Activated CD8-positive, alpha-beta memory T cell treated with anti-CD3 and anti-CD28 coated beads, Interleukin-2, amount 50 U/mL, for 24 hours (primary cell): Measurements from ENCODE around the gene NUP210.
A peak's percentile ranks its signal among the peaks of the same experiment; 100 is the strongest.

Source experiments
- DNase-seq: peaks from one replicate; pipeline ENCODE4 v3.0.0-alpha.2; 2020; ENCODE audit errors: extremely low read depth

NUP210 gene

DNA sequence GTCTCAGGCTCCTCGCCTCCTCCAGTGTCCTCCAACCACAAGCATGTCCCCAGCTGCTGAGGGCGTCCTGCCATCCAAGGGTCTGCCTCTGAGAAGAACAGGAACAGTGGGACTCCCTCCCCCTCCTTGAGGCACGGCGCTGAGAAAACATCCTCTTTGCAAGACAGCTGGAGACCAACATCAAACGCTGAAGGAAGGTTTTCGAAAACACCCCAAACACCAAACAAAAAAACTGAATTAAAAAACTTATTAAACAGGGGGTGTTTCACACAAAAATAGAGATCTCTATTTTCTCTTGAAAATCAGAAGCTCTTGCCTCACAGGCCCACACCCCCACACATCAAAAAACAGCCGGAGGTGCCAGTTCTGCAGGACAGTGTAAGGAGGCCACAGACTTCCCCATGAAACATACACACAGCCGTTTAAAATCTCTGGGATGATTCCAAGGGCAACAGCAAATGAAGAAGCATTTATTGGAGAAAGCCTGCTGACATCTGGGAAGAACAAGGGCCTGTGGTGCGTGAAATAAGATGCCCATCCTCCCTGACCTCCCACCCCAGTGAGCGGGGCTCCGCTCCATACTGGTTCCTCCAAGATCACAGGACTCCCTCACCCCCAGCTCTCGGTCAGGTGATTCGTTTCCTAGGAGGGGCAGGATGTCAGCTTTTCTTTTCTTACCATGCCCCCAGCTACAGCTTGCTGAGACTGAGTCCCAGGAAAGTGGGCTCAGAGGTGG lies 71.3 kb downstream of the NUP210 start:
- no peak for DNase-seq

DNA sequence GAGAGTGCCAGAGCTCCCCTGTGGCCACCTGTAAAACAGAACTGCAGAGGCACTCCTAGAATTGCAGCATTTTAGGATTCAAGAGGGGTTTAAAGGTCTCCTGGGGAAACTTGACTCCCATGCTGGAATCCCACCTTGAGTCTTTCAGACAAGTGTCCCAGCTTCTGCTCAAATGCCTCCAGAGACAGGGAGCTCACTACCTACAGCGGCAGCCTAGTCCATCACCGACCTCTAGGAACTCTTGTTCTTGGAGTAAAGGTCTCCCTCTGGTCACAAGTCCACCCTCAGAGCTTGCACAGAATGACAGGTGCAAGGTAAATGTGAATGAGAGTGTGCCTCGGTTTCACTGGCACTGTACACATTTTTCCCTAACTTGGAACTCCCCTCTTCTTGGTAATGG lies 72.0 kb downstream of the NUP210 start:
- no peak for DNase-seq

GRCh38 chr3:13347390-13347950 lies 72.7 kb downstream of the NUP210 start:
- DNase-seq: no peak

- DNase-seq: peak; percentile 46
These were observed 73.4 kb downstream of the NUP210 start for GRCh38 chr3:13346481-13347389.

DNA sequence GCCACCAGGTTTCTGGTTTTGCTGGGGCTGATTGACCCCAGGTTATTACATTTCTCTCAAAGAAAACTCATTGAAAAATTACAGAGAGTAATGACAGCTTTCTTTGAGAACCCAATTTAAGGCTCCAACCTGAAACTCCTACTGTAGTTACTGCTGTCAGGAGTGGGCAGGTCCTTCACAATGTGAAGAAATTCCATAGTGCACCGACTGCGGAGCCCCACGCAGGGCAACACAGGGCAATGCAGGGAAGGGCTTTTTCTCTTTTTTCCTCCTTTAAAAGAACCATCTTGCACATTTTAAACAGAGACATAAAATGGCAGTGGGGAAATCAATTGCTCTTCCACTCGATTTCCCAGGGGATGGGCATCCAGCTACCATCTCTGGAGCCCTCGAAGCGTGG lies 74.3 kb downstream of the NUP210 start:
- no peak for DNase-seq

DNA sequence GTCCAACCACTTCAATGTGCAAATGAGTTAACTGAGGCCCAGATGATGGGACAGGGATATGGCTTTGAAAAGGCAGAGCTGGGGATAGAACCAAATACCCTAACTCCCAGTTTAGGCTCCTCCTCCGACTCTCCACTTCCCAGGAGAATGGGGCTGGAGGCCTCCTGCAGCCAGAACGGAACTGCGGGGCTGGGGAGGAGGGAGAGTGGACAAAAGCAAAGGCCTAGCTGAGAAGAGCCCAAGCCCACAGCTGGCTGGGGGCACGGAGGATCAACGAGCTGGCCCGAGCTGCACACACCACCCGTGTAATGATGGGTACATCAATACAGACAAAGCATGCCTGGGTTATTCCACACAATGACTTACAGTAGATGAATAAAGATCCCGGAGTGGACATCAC lies 74.8 kb downstream of the NUP210 start:
- no peak for DNase-seq

DNA sequence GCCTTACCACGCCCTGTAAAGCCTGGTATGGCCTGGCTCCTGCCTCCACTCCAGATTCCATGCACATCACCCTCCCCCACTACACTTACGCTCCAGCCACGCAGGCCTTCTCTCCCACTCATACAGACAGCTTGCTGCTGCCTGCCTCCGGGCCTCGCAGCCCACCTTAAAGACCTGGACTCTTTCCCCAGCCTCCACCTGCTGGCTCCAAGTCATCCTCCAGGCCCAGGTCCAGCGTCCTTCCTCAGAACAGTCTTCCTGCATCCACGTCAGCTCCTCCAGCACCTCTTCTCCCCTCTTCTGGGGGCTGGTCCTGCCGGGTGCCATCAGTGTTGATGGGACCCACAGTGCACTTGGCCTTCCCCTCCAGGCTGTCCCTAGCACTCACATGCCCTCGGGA lies 75.5 kb downstream of the NUP210 start:
- DNase-seq: no peak

- no peak for DNase-seq
These were observed 76.5 kb downstream of the NUP210 start for GRCh38 chr3:13343601-13344000.

DNA sequence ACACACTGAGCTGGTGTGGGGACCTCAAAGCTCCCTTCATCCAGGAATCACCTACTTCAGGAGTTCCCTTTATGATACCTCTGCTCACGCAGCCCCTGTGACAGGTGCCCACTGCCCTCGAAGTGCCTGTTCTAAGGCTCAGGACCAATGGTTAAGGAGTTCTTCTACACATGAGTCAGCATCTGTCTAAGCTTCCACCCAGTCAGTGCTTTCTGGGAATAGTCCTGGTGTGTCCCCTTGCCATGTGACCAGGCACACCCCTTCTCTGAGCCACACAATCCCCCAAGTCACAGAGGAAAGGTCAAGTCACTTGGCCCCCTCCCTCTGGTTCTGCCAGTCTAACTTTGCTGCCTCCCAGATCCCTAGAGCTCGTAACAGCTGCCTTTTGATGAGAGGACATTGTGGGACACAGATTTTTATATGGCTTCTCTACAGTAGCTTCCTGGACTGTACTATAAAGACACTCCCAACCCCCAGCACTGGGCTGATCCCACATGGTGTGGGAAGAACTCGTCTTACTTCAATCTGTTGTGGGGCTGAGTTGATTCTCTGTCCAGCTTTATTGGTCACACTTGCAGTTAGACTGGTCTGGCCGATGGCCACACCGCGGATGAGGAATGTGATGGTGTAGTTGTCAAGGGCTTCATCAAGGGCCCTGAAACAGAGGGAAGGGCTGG lies 78.8 kb downstream of the NUP210 start:
- no peak for DNase-seq

DNA sequence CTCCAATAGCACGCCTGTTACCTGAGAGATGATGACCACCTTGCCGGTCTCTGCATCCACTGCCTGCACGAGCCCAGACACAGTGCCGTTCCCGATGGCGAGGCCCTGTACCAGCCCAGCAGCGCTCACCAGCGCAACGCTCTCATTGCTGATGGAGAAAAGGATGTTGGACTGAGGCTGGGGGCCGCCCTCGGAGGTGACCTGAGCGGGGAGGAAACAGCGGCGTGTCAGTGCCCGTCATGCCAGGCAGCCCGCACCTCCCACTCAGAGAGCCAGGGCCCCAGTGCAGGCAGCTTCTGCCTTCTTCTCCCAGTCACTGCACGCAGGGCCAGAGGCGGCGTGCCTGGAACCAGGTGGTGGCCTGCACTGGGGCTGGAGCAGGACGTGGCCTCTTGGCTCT lies 80.3 kb downstream of the NUP210 start:
- no peak for DNase-seq

DNA sequence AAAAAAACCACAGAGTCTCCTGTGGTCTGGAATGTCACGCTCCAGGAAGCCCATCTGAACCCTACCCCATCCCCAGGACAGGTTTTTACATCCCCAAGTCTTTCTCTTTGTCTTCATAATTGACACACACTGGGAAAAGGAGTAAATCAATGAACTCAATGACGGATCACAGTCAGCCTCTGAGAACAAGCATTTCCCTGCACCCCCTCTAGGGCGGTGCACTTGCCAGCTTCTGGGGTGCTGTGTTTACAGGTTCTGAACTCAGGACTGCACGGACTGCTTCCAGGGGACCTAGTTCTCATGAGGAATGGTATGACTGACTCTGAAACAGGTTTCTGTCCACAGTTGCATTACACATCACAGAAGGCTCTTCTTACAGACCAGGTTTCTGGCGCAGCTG lies 81.1 kb downstream of the NUP210 start:
- no peak for DNase-seq

GRCh38 chr3:13338231-13338630 lies 81.9 kb downstream of the NUP210 start:
- no peak for DNase-seq

- DNase-seq: no peak
These were observed 83.5 kb downstream of the NUP210 start for GRCh38 chr3:13336592-13336991.

GRCh38 chr3:13335503-13335902 lies 84.6 kb downstream of the NUP210 start:
- no peak for DNase-seq

- DNase-seq: no peak
These were observed 85.1 kb downstream of the NUP210 start for GRCh38 chr3:13335059-13335458.

GRCh38 chr3:13333236-13333897 lies 86.8 kb downstream of the NUP210 start:
- DNase-seq: no peak

DNA sequence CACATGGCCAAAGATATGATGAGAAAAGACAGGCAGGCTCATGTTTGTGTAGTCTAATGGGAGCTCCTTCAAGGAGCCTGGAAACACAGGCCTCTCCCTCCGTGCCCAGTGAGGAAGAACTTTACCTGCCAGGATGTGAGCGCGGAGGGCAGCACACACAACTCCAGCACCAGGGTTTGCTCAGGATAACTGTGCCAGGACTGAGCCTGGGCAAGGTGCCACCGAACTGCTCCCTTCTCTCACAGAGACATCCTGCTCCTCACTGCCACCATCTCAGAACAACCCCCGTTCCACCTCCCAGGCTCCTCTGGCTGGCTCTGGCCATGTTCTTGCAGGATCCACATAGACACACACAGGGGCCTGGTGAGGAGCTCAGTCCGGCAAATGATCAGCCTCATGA lies 87.4 kb downstream of the NUP210 start:
- no peak for DNase-seq

DNA sequence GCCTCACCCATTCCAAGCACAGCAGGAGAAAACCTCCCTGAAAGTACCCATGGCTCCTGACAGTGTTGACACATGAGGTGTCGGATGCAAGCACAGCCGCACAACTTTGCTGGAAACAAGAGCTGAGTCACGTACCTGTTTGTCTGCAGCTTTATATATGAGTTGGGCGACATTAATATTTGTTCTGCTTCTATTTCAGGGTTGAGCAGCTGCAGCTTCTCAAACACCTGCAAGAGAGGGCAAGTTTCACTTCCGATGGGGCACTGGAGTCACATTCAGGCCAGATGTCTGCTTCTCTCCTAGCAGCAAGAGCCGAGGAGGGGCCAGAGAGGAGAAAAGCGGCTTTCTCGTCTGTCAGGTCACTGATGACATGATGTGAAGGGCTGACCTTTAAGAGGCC lies 88.0 kb downstream of the NUP210 start:
- no peak for DNase-seq

- DNase-seq: no peak
These were observed 90.4 kb downstream of the NUP210 start for GRCh38 chr3:13329746-13330145.

DNA sequence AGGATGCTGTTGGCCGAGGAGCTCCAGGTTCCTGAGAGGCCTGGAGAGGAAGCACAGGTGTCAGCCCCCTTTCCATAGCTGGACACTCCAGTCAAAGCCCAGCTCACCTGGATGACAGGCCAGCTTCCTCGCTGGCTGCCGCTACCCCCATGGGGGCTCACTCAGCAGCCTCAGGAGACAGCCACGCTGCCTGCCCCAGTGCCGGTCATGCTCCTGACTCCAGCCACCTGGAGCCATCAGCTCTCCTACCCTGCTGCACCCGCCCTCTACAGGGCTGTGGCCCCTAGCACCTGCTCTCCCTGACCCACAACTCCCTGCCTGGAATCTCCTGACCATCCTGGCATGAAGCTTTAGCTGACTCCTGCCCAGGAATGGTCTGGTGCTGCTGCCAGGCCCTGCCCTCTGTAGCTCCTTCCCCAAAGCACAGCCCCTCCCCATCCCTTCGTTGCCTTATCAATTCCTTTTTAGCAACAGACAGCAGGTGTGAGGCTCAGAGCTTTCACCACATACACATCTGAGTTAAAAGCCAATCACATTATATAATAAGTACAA lies 94.2 kb downstream of the NUP210 start:
- no peak for DNase-seq

GRCh38 chr3:13324835-13325501 lies 95.2 kb downstream of the NUP210 start:
- no peak for DNase-seq
